Hematopoietic multipotent progenitor cell (in vitro differentiated cells): ENCODE results near the gene IL1F10. TPM values are rescaled to one million over a fixed set of nuclear protein-coding genes. Genes with fewer than 3 reads are reported as not detected.
"Not testable (repeated sequence)": the region's sequence is repeated elsewhere in the genome, so short reads cannot be mapped to it uniquely, and the experiment has no call there.

Source experiments
- DNase-seq, 3 donors: peaks; one replicate each; pipeline ENCODE4 v3.0.0-alpha.2; 2011 to 2015; ENCODE audit warnings: low read depth in 2 of 3, low spot score in 2 of 3
- total RNA-seq: library from RNA; depleted of rRNA; stranded (reverse); fragments of >200 nt; gene quantifications from one replicate; pipeline ENCODE4 v1.2.3, GENCODE V29; 2012

IL1F10 gene
- total RNA-seq, 1 donor: not detected

- DNase-seq: peak; percentile 6 to 69 (median 27)
Measured at GRCh38 chr2:113080134-113080533, 12.4 kb downstream of the IL1F10 start.

GRCh38 chr2:113081488-113082210 is 13.9 kb downstream of the IL1F10 start:
- no peak for DNase-seq

GRCh38 chr2:113083296-113083695 is 15.5 kb downstream of the IL1F10 start:
- peak in 1 of 3 donors; percentile 9 for DNase-seq

- peak in 2 of 3 donors; percentile 33 to 68 for DNase-seq
Measured at GRCh38 chr2:113084249-113085000, 16.7 kb downstream of the IL1F10 start.

- DNase-seq: no peak
Measured at GRCh38 chr2:113085542-113085941, 17.8 kb downstream of the IL1F10 start.

- no peak for DNase-seq
Measured at GRCh38 chr2:113088213-113088992, 20.6 kb downstream of the IL1F10 start.

GRCh38 chr2:113089916-113090315 is 22.1 kb downstream of the IL1F10 start:
- no peak for DNase-seq

GRCh38 chr2:113091231-113091896 is 23.6 kb downstream of the IL1F10 start:
- DNase-seq: no peak

- DNase-seq: no peak
Measured at GRCh38 chr2:113092864-113093612, 25.3 kb downstream of the IL1F10 start.

GRCh38 chr2:113093613-113093977 is 25.8 kb downstream of the IL1F10 start:
- no peak for DNase-seq

GRCh38 chr2:113096306-113096705 is 28.5 kb downstream of the IL1F10 start:
- DNase-seq: not testable (repeated sequence)

GRCh38 chr2:113096842-113097618 is 29.3 kb downstream of the IL1F10 start:
- DNase-seq: not testable (repeated sequence)

GRCh38 chr2:113098041-113098440 is 30.3 kb downstream of the IL1F10 start:
- no peak for DNase-seq

GRCh38 chr2:113098532-113098931 is 30.8 kb downstream of the IL1F10 start:
- DNase-seq: no peak

- DNase-seq: no peak
Measured at GRCh38 chr2:113102133-113102532, 34.4 kb downstream of the IL1F10 start.

- DNase-seq: no peak
Measured at GRCh38 chr2:113103277-113103676, 35.5 kb downstream of the IL1F10 start.

GRCh38 chr2:113104054-113104611 is 36.4 kb downstream of the IL1F10 start:
- no peak for DNase-seq

- DNase-seq: no peak
Measured at GRCh38 chr2:113105047-113105785, 37.4 kb downstream of the IL1F10 start.
